ENCODE data around the gene ZBED1. TPM values are rescaled to one million over a fixed set of nuclear protein-coding genes. Genes with fewer than 3 reads are reported as not detected.

Gene ZBED1
- polyA plus RNA-seq, 1 experiment, result 26.3 TPM

DNA sequence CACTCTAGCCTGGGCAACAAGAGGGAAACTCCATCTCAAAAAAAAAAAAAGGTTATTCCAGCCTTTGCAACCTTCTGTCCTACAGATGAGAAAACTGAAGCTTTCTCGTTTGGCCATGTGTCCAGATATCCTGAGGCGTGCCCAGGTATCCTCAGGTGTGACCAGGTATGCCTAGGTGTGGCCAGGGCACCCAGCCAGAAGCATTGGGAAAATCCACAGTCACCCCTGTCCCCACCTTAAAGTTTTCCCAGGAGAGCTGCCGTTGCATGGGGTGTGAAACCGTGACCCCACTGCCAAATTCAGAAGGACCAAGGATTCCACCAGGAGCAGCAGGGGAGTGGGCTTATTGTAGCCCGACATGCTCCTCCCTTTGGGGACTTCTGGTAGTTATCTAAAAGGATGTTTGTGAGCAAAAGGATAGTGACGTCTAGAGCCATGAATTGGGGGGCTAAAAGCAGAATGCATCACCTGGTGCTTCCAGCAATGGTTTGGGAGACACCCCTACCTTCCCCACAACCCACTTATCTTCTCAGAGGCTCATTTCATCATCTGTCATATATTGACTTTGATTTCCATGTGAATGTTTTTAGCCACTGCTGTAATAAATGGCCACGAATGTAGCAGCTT lies 4.0 kb upstream of the ZBED1 start:
- CTCF ChIA-PET, result no interaction called here
- no peaks in the 10 kb centered on the region for H3K36me3 ChIP-seq (ENCODE audit: control insufficient read depth, insufficient read depth, low read length)
- no peak for DNase-seq (ENCODE audit: low read depth)
- no peaks in the 10 kb centered on the region for H3K27me3 ChIP-seq (ENCODE audit: control insufficient read depth, insufficient read depth, low read length)
- H3K4me3 ChIP-seq (ENCODE audit: low read depth, low read length), result no peak overlapping the region
- POLR2A ChIA-PET, result no interaction called here
- TF ChIP-seq, protein P1, sequence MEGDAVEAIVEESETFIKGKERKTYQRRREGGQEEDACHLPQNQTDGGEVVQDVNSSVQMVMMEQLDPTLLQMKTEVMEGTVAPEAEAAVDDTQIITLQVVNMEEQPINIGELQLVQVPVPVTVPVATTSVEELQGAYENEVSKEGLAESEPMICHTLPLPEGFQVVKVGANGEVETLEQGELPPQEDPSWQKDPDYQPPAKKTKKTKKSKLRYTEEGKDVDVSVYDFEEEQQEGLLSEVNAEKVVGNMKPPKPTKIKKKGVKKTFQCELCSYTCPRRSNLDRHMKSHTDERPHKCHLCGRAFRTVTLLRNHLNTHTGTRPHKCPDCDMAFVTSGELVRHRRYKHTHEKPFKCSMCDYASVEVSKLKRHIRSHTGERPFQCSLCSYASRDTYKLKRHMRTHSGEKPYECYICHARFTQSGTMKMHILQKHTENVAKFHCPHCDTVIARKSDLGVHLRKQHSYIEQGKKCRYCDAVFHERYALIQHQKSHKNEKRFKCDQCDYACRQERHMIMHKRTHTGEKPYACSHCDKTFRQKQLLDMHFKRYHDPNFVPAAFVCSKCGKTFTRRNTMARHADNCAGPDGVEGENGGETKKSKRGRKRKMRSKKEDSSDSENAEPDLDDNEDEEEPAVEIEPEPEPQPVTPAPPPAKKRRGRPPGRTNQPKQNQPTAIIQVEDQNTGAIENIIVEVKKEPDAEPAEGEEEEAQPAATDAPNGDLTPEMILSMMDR (IDR thresholded peaks at IDR 0.05; ENCODE audit: insufficient read depth, low read depth, low read length), result no peak

DNA sequence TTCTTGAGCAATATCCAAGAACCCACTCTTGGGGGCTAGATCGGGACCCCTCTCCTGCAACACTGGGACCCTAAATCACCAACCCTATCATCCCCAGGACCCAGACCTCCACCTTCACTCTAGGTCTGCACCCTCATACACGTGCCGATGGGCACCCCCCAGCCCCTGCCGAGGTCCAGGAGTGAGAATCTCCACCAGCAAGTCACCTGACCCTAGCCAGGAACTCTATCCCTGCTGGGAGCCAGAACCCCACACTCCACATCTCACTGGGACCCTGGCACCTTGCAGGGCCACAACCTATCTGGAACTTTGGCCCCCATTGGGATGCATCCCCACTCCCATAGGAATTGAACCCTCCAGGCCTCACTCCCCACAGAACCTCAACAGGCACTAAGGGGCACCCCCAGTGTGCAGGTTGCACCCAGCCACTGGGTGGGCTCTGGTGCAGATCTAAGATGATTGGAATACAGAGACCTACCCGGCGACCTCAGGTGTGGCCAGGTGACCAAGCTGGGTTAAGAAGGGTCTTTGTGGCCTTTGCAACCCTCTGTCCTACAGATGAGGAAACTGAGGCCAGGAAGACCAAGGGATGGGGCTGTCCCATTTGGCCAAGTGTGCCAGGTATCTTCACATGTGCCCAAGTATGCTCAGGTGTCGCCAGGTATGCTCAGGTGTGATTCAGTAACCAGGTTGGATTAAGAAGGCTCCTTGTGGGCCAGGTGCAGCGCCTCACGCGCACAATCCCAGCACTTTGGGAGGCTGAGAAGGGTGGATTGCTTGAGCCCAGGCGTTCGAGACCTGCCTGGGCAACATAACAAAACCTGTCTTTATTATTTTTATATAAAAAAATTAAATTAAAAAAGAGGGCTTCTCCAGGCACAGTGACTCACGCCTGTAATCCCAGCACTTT lies 3.1 kb upstream of the ZBED1 start:
- TF ChIP-seq, protein P1 (IDR thresholded peaks at IDR 0.05; ENCODE audit: insufficient read depth, low read depth, low read length), result no peak
- no peak for DNase-seq (ENCODE audit: low read depth)
- no peaks in the 10 kb centered on the region for H3K36me3 ChIP-seq (ENCODE audit: control insufficient read depth, insufficient read depth, low read length)
- POLR2A ChIA-PET, result no interaction called here
- H3K4me3 ChIP-seq (ENCODE audit: low read depth, low read length), result no peak overlapping the region
- CTCF ChIA-PET, result no interaction called here
- H3K27me3 ChIP-seq (ENCODE audit: control insufficient read depth, insufficient read depth, low read length), result no peaks in the 10 kb centered on the region

- no peaks in the 10 kb centered on the region for H3K36me3 ChIP-seq (ENCODE audit: control insufficient read depth, insufficient read depth, low read length)
- TF ChIP-seq, protein P1 (IDR thresholded peaks at IDR 0.05; ENCODE audit: insufficient read depth, low read depth, low read length), result no peak
- ChIA-PET CTCF (no interaction called here), POLR2A (no interaction called here)
- H3K27me3 ChIP-seq (ENCODE audit: control insufficient read depth, insufficient read depth, low read length), result no peaks in the 10 kb centered on the region
- no peak for DNase-seq (ENCODE audit: low read depth)
- no peak overlapping the region for H3K4me3 ChIP-seq (ENCODE audit: low read depth, low read length)
Observed at GRCh38 chrX:2502668-2503519, 2.1 kb upstream of the ZBED1 start.

DNA sequence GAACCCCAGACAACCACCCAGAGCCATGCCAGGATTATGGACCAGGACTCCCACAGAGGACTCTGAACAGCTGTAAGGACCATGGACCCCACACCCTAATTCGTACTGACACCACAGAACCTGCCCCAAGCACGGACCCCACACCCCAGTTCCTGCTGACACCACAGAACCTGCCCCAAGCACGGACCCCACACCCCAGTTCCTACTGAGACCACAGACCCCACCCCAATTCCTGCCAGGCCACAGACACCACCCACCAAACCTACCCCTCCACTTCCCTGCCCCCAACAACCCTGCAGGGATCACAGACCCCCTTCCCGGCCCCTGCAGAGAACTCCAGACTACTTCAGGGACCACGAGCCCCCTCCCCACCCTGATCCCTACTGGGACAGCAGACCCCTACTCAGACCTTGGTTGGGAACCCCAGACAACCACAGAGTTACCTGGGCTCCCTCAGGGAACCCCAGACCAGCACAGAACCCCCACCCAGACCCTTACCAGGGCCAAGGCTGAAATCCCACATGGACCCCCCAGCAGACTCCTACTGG lies 1.4 kb upstream of the ZBED1 start:
- TF ChIP-seq, protein P1 (IDR thresholded peaks at IDR 0.05; ENCODE audit: insufficient read depth, low read depth, low read length), result no peak
- no peaks in the 10 kb centered on the region for H3K36me3 ChIP-seq (ENCODE audit: control insufficient read depth, insufficient read depth, low read length)
- ChIA-PET CTCF (no interaction called here), POLR2A (no interaction called here)
- no peak overlapping the region for H3K4me3 ChIP-seq (ENCODE audit: low read depth, low read length)
- no peak for DNase-seq (ENCODE audit: low read depth)
- no peaks in the 10 kb centered on the region for H3K27me3 ChIP-seq (ENCODE audit: control insufficient read depth, insufficient read depth, low read length)
